GM19455 (cell line): ENCODE measurements around the gene BCCIP.

Source experiments
- ATAC-seq: cut with Tn5 transposase; IDR thresholded peaks from one replicate; pipeline ENCODE4 v1.9.1; 2021; ENCODE audit not compliant: unreplicated experiment

BCCIP gene

DNA sequence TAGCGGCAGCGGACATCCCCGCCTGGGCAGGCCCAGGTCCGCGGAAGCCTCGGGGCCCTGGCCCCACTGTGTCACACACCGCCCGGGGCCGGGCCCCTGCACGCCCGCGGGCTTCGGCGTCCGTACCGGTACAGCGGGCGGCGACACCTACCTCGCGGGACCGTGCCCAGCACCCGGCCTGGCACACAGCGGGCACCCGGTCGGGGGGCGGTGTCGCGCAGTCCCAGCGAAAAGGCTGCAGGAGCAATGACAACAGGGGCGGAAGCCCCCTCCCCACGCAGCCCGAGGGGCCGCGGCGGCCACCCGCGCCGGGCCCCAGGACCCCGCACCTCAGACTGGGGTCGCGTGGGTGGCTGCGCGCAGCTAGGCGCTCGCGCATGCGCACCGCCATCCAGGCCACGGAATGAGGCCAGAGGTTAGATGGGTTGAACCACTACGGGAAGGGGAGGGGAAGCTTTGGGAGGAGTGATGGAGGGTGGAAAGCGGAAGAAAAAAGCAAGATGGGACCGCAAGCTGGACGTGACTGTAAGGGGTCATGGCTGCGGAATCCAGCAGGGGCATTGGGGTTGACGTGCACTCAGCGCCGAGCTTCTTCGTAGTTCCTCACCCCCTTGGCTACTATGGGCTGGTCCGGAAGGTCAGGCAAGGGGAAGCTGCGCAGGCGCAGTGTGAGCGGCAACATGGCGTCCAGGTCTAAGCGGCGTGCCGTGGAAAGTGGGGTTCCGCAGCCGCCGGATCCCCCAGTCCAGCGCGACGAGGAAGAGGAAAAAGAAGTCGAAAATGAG, at the start of gene BCCIP, which contains the start of gene UROS:
Gene BCCIP, plus strand, starts transcription at position 669 of the 785 bp plus-strand sequence. Its CDS starts 12 bp downstream, at position 681.
Gene UROS, minus strand, starts transcription at position 381 of the 785 bp plus-strand sequence. CDS start 6,759 bp downstream, outside the sequence.
- peak; percentile 79 for ATAC-seq

DNA sequence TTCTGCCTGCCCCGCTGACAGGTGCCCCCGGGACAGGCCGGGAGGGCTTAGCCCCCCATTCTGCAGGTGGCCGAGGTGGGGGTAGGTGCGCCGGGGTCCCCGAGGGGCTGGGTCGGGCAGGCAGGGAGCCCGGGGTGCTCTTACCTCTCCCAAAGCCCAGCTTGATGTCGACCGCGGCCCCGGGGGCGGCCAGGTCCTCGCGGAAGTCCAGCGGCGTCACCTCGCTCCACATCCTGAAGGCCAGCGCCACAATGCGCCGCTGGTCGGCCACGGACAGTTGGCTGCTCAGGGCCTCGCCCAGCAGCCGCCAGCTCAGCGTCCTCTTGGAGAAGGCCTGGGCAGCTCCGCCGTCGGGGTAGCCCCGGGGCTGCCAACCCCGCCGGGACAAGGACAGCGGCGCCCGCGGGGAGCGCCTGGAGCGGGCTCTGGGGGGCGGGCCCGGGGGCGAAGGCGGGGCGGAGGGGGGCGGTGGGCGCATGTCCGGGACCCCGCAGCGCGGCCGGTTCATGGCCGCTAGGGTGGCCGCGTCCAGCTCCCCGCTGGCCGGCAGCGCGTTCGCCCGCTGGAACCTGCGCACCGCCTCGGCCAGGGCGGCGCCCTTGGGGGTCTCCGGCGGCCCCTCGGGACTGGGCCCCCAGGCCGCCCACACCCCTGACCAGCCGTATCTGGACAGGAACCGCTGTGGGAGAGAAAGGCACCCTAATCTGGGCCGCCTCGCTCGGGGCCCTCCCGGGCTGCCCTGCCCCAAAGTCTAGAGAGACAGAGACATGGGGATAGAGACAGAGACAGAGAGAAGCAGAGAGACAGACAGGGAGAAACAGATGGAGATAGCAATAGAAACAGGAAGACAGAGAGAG, 49.4 kb upstream of the BCCIP start:
- no peak for ATAC-seq

DNA sequence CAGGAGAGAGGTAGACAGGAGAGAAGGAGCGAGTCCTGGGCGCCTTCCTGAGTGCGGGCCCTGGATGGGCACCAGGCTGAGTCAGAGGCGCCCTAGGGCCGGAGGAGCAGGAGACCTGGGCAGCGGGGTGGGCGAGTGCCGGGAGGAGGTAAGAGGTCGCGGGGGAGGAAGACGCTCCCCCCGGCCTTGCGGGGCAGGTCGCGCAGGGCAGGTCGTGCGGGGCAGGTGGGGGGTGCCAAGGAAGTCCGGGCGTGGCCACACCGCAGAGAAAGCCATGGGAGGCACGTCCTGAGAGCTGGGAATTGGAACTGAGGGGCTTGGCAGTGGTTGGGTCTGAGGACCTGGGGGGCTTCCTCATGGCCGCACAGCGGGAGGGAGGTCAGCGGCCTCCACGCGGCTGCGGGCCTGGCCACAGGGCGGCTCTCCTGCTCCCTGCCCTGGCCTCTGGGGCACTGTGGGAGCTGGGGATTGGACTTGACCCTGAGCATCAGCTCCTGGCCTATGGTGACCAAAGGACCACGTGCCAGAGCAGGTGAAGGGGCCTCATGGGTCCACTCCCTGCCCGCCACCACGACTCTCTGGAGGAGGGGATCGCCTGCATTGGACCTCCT, 48.7 kb upstream of the BCCIP start:
- no peak for ATAC-seq

DNA sequence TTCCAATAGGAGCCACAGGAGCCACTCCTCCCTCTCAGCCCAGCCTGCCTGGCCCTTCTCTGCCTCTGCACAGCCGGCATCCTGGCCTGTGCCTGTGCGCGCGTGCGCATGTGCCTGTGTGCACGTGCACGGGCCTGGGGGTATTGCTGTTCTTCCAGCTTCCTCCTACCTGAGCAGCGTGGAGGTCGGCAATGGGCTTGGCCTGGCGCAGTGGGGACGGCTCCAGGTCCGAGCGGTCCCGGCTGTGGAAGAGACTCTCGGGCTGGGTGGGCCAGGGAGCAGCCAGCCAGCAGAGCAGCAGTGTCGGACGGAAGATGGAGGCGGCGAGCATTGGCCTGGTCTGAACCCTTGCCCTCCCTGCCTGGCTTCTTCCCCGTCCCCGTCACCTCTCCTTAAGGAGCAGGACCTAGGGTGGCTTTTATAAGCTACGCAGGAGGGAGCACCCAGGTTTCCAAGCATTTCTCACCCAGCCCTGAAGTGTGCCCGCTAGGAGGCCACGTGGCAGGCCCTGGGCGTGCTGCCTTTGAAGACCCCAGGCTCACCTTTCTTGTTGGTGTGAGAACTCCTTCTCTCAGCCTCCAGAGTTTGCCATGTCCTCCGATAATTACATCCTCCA, 47.7 kb upstream of the BCCIP start, which contains the start of gene MMP21:
Gene MMP21, minus strand, starts transcription at position 331 of the 616 bp plus-strand sequence. Its CDS starts 0 bp downstream, at position 331.
- ATAC-seq: no peak

DNA sequence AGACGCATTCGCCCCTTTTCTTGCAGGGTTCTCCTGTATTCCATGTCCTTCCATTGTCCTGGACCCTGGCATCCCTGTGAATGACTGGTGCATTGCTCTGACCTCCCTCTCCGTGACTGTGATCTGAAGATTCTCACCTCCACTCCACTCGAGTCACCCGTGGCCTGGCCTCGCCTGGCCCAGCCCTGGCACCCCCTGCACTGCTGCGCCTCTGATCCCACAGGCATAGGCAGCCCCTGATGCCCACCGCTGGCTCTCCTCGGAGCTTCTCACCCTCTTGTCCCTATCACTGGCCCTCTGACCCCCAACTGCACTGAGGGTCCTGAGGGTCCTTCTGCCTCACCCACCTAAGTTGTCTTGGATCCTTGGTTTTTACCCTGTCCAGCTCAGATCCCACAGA, 45.5 kb upstream of the BCCIP start:
- ATAC-seq: no peak

DNA sequence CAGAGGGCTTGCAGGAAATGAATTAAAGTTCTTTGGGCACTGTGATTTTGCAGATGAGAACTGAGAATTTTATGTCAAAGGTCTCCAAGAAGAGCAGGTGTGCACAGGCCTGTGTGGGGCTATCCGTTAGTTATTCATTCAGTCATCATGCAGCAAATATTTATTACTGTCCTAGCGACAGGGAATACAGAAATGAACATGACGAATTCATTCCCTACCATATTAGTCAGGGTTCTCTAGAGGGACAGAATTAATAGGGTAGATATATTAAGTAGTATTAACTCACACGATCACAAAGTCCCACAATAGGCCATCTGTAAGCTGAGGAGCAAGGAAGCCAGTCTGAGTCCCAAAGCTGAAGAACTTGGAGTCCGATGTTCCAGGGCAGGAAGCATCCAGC, 44.8 kb upstream of the BCCIP start:
- ATAC-seq: no peak

DNA sequence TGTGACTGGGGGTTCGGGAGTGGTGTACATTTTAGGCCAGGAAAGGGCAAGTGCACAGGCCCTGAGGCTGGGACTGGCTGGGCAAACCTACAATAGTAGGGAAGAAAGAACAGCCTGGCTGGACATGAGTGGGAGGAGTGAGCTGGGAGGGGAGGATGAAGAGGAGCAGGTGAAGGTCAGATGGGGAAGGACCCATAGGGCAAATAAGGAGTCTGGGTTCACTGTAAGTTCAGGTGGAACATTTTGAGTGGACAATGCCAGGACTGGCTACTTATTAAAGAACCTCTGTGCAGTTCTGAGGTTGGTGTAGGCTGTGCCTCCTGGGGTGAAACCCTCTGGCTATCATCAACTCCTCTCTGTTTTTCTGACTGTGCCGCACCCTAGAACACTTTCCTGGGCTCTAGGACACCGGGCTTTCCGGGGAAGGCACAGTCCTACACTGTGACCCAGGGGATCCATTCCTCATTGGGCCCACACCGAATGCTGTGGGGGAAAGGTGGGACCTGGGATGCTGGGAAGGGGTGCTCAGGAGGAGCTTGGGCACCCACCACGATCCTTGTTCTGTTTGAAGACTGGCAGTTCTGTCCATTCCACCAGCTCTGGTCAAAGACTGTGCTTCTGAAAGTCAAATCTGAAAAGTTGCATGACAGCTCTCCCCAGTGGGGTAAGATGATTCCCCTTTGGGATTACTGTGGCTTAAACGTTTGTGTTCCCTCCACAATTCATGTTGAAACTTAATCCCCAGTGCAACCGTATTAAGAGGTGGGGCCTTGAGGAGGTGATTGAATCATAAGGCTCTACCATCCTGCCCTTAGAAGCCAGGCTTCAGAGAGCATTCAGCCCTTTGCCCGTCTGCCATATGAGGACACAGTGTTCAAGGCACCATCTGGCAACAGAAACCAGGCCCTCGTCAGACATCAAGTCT, 43.7 kb upstream of the BCCIP start:
- ATAC-seq: no peak

DNA sequence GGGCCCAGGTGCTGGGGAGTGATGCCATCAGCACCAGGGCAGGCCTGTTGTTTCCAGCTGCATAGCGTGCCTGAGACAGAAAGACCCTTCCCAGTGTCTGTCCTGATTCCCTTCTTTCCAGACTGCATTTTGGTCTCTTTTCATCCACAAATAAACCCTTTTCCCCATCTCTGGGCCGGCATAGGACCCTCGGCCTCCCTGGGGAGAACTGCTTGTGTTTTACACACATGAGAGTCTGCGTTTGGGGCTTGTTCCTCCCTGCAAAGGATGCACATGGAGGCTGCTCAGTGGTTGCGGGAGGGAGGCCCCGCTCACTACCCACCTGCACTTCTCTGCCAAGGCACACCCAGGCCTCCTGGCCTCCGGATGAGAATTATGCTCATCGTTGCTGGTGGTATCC, 42.0 kb upstream of the BCCIP start:
- no peak for ATAC-seq

DNA sequence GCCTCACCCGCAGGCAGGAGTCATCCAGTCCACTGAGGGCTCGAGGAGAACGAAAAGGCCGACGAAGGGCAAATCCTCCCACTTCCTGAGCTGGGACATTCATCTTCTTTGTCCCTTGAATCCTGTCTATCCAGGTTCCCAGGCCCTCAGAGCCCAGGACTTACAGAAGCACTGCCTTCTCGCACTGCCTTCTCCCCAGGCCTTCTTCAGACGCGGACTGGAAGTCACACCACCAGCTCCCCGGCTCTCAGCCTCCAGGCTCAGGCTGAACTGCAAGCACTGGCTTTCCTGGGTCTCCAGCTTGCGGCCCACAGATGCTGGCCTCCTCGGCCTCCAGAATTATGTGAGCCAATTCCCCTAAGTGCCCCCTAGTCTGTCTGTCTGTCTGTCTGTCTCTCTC, 41.3 kb upstream of the BCCIP start:
- no peak for ATAC-seq

DNA sequence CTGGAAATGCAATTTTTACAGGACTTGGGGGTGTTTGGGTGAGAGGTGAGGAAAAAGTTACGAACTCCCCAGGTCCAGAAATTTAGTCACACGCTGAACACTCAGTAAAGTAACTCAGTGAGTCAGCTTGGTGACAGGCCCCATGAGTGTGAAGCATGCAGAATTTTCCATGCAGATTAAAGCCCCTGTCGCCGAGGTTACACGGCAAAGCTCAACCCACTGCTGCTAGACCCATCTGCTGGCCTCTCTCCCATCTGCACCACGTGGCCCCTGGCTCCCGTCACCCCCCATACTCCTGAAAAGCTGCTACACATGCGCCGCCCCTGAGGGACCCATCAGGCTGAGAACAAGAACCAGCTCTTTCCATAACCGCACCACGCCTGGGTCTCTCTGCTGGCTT, 40.7 kb upstream of the BCCIP start:
- no peak for ATAC-seq

DNA sequence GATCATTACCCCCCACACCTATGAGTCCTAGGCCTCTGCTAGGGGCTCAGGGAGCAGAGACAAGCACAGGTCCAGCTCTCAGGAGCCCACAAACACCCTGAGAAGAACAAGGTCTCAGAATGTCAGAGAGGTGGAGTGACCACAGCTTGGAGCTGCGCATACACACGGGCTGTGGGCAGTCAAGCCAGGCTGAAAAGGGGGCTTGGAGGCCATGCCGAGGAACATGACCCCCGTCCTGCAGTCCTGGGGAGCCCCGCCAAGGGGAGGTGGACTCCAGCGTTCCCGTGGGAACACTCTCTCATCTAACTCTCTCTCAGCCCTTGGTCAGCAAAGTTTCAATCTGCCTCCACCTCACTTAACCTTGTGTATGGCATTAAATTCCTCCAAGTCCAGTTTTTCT, 39.9 kb upstream of the BCCIP start:
- no peak for ATAC-seq

DNA sequence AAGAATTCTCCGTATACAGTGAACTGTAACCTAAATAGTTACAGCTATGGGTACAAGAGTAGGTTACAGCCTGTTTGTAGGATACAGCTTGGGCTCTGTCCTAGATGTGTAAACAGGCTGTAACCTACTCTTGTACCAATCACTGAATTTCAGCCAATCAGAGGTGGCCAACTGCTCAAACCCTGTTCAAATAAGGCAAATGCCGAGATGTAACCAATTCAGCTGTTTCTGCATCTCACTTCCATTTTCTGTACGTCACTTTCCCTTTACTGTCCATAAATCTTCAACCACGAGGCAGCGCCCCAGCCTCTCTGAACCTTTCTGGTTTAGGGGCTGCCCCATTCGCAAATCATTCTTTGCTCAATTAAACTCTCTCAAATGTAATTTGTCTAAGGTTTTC, 39.4 kb upstream of the BCCIP start:
- peak; percentile 66 for ATAC-seq

DNA sequence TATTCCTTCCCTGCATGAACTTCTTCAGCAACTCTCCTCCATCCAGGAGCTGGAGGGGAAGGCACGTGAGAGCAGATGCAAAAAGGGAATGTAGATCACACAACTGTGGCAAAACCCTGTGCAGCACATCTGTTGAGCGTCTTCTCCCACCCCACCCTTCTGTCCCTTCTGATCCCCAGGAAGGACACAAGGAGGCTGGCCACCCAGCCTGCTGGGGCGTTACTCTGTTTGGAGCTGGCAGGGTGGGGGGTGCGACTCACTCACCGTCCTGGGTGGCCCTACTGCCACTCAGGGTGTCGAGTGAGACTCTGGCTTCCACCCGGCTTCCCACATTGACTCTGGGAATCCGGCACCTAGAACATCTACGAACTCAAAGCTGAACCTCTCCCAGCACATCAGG, 37.6 kb upstream of the BCCIP start:
- no peak for ATAC-seq

DNA sequence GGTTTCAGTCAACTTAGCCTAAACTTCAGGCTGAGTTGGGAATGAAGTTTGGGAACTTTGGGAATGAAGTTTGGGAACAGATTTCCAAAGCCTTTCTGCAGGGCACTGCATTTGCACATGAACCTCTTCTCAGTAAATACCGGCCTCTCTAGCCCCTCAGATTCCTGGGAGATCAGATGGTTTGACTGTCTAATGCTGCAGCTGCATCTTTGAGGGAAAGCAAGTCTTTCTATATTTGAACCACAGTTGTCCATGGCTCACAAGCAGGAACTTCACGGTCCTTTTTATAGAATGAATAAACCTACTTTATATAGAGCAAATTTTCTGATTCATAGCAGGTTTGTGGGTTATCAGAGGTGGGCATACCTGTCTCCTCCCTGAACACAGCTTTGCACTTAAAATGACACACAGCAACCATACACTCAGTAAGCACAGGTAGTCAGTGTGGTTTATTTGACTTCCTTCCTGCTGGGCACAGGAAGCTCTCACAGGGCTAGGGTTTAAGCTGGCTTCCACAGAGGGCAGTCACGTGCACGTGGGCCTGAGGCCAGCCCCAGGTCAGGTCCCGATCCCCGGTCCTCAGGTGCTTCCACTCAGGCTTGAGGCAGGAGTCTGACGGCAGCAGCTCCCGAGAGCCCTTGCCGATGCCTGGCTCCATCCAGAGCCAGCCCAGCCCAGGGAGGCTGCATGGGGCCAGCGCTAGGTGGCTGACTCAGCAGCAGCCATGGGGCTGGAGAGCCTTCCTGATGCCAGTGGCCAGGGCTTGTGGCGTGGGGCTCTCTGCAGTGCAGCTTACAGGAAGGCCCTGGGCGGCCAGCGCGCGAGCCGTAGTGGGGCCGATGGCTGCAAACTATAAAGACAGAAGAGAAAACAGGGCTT, 35.0 kb upstream of the BCCIP start:
- ATAC-seq: no peak

DNA sequence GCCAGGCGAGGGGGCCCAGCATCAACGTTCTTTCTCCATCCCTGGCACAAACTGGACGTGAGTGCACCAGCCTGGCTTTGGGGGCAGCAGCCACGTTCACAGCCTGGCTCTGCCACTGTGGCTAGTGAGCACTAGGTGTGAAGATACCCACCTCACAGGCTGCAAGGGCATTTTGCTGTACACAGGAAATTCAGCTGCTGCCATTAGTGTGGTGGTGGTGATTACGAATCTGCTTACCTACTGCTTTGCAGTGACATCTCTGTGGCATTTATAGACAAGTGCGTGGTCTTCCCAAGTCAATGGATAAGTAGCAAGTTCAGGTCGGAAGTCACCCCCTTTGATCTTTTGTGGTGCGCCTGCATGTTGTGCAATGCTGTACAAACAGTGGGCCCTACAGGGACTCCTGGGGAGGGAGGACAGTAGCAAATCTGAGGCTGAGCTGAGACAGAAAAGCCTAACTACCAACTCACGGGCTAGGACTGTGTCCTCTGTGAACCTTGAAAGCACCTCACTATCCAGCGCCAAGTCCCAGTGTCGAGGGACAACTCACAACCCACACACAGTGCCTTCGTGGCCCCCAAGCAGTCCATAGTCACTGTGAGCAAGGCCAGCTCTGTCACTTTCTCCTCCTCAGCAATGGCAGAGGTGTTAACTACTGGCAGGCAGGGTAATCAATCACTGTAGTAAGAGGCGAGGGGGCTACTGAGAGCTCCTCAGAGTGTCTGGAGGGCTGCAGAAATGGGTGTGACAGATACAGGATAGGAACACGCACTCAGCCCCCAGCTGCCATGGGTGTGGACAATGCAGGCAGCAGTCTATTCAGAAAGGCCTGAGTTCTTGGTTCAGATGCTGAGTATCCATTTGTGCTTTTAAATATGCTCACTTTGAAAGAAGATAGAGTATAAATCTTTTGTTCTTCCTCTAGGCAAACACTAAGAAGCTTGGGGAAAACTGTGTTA, 30.7 kb upstream of the BCCIP start:
- ATAC-seq: no peak

DNA sequence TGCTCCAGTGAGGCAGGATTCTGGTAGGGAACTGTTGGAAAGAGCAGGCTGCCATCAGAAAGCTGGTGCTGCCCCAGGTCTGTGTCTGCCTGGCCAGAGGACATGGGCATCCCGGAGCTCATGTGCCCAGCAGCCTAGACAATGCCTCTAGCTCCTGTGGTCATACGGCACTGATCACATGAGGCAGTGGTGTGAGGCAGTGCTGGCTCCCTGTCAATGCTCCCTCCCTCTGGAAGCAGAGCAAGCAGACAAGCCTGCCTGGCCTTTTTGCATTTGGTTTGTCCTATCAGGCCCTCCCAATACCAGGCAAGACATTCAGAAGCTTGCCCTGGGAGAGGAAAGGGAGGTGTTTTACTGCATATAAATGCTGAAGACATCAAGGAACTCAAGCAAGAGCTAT, 28.2 kb upstream of the BCCIP start:
- no peak for ATAC-seq

DNA sequence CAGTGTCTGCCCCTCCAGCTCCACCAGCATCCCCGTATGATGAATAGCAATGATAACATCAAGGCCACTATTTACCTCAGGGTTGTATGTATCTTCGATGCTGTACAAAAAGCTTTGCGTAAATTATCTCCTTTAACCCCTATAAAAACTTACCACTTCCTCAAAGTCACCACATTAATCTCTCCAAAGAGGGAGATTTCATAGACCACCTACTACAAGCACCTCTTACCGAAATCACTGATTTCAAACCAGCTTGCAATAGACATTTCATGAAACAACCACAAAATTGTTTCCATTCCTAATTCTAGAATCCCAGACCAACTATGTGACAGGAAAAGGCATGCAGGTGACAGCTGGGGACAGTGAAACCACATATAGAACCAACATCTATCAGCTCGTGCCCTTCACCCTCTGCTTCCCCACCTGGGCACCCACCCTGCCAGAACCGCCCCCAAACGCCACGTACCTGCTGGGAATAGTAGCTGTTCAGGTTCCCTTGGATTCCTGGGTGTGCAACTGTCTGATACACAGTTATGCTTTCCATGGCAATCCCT, 27.6 kb upstream of the BCCIP start:
- no peak for ATAC-seq

DNA sequence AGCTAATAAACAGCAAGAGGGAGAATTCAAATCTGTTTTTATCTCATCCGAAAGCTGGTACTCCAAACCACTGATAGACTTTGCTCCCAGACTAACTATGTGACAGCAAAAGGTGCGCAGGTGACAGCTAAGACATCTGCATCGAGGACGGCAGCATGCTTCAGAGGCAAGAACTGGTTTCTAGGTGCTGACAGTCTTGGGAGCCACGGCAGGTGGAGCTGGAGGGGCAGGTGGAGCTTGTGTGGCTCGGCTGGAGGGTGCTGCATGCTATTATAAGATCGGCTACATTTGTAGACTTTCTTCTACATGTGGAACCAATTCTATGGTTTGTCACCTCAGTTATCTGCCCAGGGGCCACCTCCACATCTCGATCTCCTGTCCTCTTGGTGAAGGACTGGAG, 25.9 kb upstream of the BCCIP start:
- no peak for ATAC-seq
